ENCODE results near the gene KCNQ1.

GRCh38 chr11:2665526-2666400, 221.0 kb downstream of the KCNQ1 start:
- TF ChIP-seq CTCF (conservative IDR thresholded peaks at IDR 0.05; ENCODE audit: low read length) (no peak), EZH2phosphoT487 (IDR thresholded peaks at IDR 0.05; ENCODE audit: borderline replicate concordance) (no peak)

All from Loucy (cell line).